T-helper 2 cell treated with Interferon-gamma antibody and Interleukin-4, amounts not matched to agents 5 μg/mL and 100 μg/mL, for 36 hours (primary cell): ENCODE measurements around the gene TECR.
"Not testable (repeated sequence)": the region's sequence is repeated elsewhere in the genome, so short reads cannot be mapped to it uniquely, and the experiment has no call there.

Experiments used
- DNase-seq: peaks from one replicate; pipeline ENCODE4 v3.0.0; 2021; ENCODE audit warnings: low spot score
- H3K27ac Mint-ChIP-seq: one replicate; pipeline ENCODE4 v1.8.0; 2021; ENCODE audit warnings: mild to moderate bottlenecking, mixed read lengths
- H3K27me3 Mint-ChIP-seq: one replicate; pipeline ENCODE4 v1.8.0; 2021; ENCODE audit warnings: low read depth, mixed read lengths
- H3K36me3 Mint-ChIP-seq: one replicate; pipeline ENCODE4 v1.8.0; 2021; ENCODE audit warnings: low read depth, mixed read lengths
- H3K4me1 Mint-ChIP-seq: one replicate; pipeline ENCODE4 v1.8.0; 2021; ENCODE audit warnings: low read depth, mixed read lengths
- H3K4me3 Mint-ChIP-seq: one replicate; pipeline ENCODE4 v1.8.0; 2022; ENCODE audit warnings: mild to moderate bottlenecking, moderate library complexity, mixed read lengths
- H3K9me3 Mint-ChIP-seq: one replicate; pipeline ENCODE4 v1.8.0; 2021; ENCODE audit warnings: mixed read lengths

Gene TECR

GRCh38 chr19:14555918-14556661, 26.7 kb downstream of the TECR start:
- Mint-ChIP-seq H3K27me3 (no peaks in the 10 kb centered on the region), H3K4me3 (no peak overlapping the region), H3K27ac (no peak overlapping the region), H3K36me3 (peaks cover 4% of the 10 kb centered on the region), H3K9me3 (no peaks in the 10 kb centered on the region), H3K4me1 (peaks cover 20% of the 10 kb centered on the region)
- no peak for DNase-seq

- H3K4me3 Mint-ChIP-seq = peak overlapping the region; percentile 32
- no peaks in the 10 kb centered on the region for H3K27me3 Mint-ChIP-seq
- DNase-seq = peak; percentile 69
- no peak overlapping the region for H3K27ac Mint-ChIP-seq
- peaks cover 14% of the 10 kb centered on the region for H3K4me1 Mint-ChIP-seq
- H3K36me3 Mint-ChIP-seq = peaks cover 4% of the 10 kb centered on the region
- no peaks in the 10 kb centered on the region for H3K9me3 Mint-ChIP-seq
Observed at GRCh38 chr19:14556662-14557188, 27.3 kb downstream of the TECR start.

GRCh38 chr19:14558370-14559066, 29.1 kb downstream of the TECR start:
- H3K4me3 Mint-ChIP-seq = no peak overlapping the region
- DNase-seq = no peak
- peaks cover 12% of the 10 kb centered on the region for H3K4me1 Mint-ChIP-seq
- H3K36me3 Mint-ChIP-seq = peaks cover 4% of the 10 kb centered on the region
- no peaks in the 10 kb centered on the region for H3K9me3 Mint-ChIP-seq
- H3K27ac Mint-ChIP-seq = no peak overlapping the region
- H3K27me3 Mint-ChIP-seq = no peaks in the 10 kb centered on the region

GRCh38 chr19:14559916-14560775, 30.8 kb downstream of the TECR start:
- H3K4me1 Mint-ChIP-seq = peaks cover 12% of the 10 kb centered on the region
- H3K27me3 Mint-ChIP-seq = no peaks in the 10 kb centered on the region
- no peak overlapping the region for H3K27ac Mint-ChIP-seq
- H3K9me3 Mint-ChIP-seq = no peaks in the 10 kb centered on the region
- DNase-seq = no peak
- peaks cover 9% of the 10 kb centered on the region for H3K36me3 Mint-ChIP-seq
- no peak overlapping the region for H3K4me3 Mint-ChIP-seq

- H3K4me3 Mint-ChIP-seq = no peak overlapping the region
- H3K36me3 Mint-ChIP-seq = peaks cover 9% of the 10 kb centered on the region
- H3K4me1 Mint-ChIP-seq = peaks cover 12% of the 10 kb centered on the region
- no peaks in the 10 kb centered on the region for H3K27me3 Mint-ChIP-seq
- DNase-seq = no peak
- no peaks in the 10 kb centered on the region for H3K9me3 Mint-ChIP-seq
- H3K27ac Mint-ChIP-seq = no peak overlapping the region
Observed at GRCh38 chr19:14560776-14561108, 31.3 kb downstream of the TECR start.

GRCh38 chr19:14561249-14561648, 31.9 kb downstream of the TECR start:
- H3K4me3 Mint-ChIP-seq = no peak overlapping the region
- no peaks in the 10 kb centered on the region for H3K9me3 Mint-ChIP-seq
- peaks cover 7% of the 10 kb centered on the region for H3K4me1 Mint-ChIP-seq
- H3K36me3 Mint-ChIP-seq = peaks cover 6% of the 10 kb centered on the region
- DNase-seq = no peak
- no peak overlapping the region for H3K27ac Mint-ChIP-seq
- no peaks in the 10 kb centered on the region for H3K27me3 Mint-ChIP-seq

- no peak overlapping the region for H3K4me3 Mint-ChIP-seq
- H3K27ac Mint-ChIP-seq = no peak overlapping the region
- H3K9me3 Mint-ChIP-seq = no peaks in the 10 kb centered on the region
- H3K4me1 Mint-ChIP-seq = peaks cover 2% of the 10 kb centered on the region
- H3K36me3 Mint-ChIP-seq = peaks cover 6% of the 10 kb centered on the region
- H3K27me3 Mint-ChIP-seq = no peaks in the 10 kb centered on the region
- no peak for DNase-seq
Observed at GRCh38 chr19:14561847-14562351, 32.5 kb downstream of the TECR start.

- H3K4me3 Mint-ChIP-seq = no peak overlapping the region
- H3K4me1 Mint-ChIP-seq = peaks cover 2% of the 10 kb centered on the region
- no peak overlapping the region for H3K27ac Mint-ChIP-seq
- H3K36me3 Mint-ChIP-seq = peaks cover 9% of the 10 kb centered on the region
- H3K9me3 Mint-ChIP-seq = no peaks in the 10 kb centered on the region
- no peaks in the 10 kb centered on the region for H3K27me3 Mint-ChIP-seq
- DNase-seq = no peak
Observed at GRCh38 chr19:14562660-14563589, 33.5 kb downstream of the TECR start.

- Mint-ChIP-seq H3K4me1 (peaks cover 6% of the 10 kb centered on the region), H3K9me3 (no peaks in the 10 kb centered on the region), H3K4me3 (no peak overlapping the region), H3K27me3 (no peaks in the 10 kb centered on the region), H3K27ac (no peak overlapping the region), H3K36me3 (peaks cover 14% of the 10 kb centered on the region)
- no peak for DNase-seq
Observed at GRCh38 chr19:14563590-14563926, 34.2 kb downstream of the TECR start.

- Mint-ChIP-seq H3K27ac (no peak overlapping the region), H3K9me3 (no peaks in the 10 kb centered on the region), H3K4me1 (peaks cover 7% of the 10 kb centered on the region), H3K4me3 (no peak overlapping the region), H3K36me3 (peaks cover 14% of the 10 kb centered on the region), H3K27me3 (no peaks in the 10 kb centered on the region)
- DNase-seq = no peak
Observed at GRCh38 chr19:14563989-14564651, 34.7 kb downstream of the TECR start.

GRCh38 chr19:14564652-14565297, 35.4 kb downstream of the TECR start:
- H3K27ac Mint-ChIP-seq, H3K9me3 Mint-ChIP-seq, H3K27me3 Mint-ChIP-seq, DNase-seq, H3K4me3 Mint-ChIP-seq, H3K4me1 Mint-ChIP-seq: not testable (repeated sequence)
- H3K36me3 Mint-ChIP-seq = peaks cover 14% of the 10 kb centered on the region

GRCh38 chr19:14565298-14565679, 35.9 kb downstream of the TECR start:
- Mint-ChIP-seq H3K4me1 (peaks cover 7% of the 10 kb centered on the region), H3K27me3 (no peaks in the 10 kb centered on the region), H3K9me3 (no peaks in the 10 kb centered on the region), H3K27ac (no peak overlapping the region), H3K36me3 (peaks cover 14% of the 10 kb centered on the region), H3K4me3 (no peak overlapping the region)
- no peak for DNase-seq
